HK-2 (cell line): ENCODE results near the gene USP50.
"Not testable (repeated sequence)": the region's sequence is repeated elsewhere in the genome, so short reads cannot be mapped to it uniquely, and the experiment has no call there.

Experiments used
- DNase-seq: peaks from one replicate; pipeline ENCODE4 v3.0.0-alpha.2; 2018; ENCODE audit not compliant: unreplicated experiment

Gene USP50

GRCh38 chr15:50503144-50503543 lies 43.3 kb downstream of the USP50 start:
- DNase-seq, result no peak

GRCh38 chr15:50501815-50502214 lies 44.7 kb downstream of the USP50 start:
- no peak for DNase-seq

GRCh38 chr15:50500352-50500751 lies 46.1 kb downstream of the USP50 start:
- no peak for DNase-seq

GRCh38 chr15:50496692-50497091 lies 49.8 kb downstream of the USP50 start:
- no peak for DNase-seq

- not testable (repeated sequence) for DNase-seq
Observed at GRCh38 chr15:50494547-50494946, 51.9 kb downstream of the USP50 start.

- no peak for DNase-seq
Observed at GRCh38 chr15:50493625-50494024, 52.8 kb downstream of the USP50 start.

GRCh38 chr15:50487287-50487686 lies 59.2 kb downstream of the USP50 start:
- no peak for DNase-seq

- DNase-seq, result no peak
Observed at GRCh38 chr15:50485389-50485788, 61.1 kb downstream of the USP50 start.

- no peak for DNase-seq
Observed at GRCh38 chr15:50484781-50485180, 61.7 kb downstream of the USP50 start.

GRCh38 chr15:50476143-50476542 lies 70.3 kb downstream of the USP50 start:
- peak; percentile 30 for DNase-seq

GRCh38 chr15:50471072-50471471 lies 75.4 kb downstream of the USP50 start:
- DNase-seq, result no peak

- no peak for DNase-seq
Observed at GRCh38 chr15:50463423-50464358, 82.8 kb downstream of the USP50 start.

GRCh38 chr15:50458348-50459112 lies 87.9 kb downstream of the USP50 start:
- no peak for DNase-seq

- DNase-seq, result no peak
Observed at GRCh38 chr15:50452927-50453326, 93.5 kb downstream of the USP50 start.
